Measurements from ENCODE around the gene ZSWIM2. TPM values are rescaled to one million over a fixed set of nuclear protein-coding genes. Genes with fewer than 3 reads are reported as not detected.

ZSWIM2 gene
- total RNA-seq, 4 donors from 2014 or later, result 0.44 to 0.51 TPM; not detected in 2

- no peak for TF ChIP-seq CTCF (IDR thresholded peaks at IDR 0.05; ENCODE audit: low read depth)
Observed at GRCh38 chr2:186887107-186888090, 38.4 kb upstream of the ZSWIM2 start.

- TF ChIP-seq CTCF (IDR thresholded peaks at IDR 0.05; ENCODE audit: low read depth), result no peak
Observed at GRCh38 chr2:186884587-186884986, 35.6 kb upstream of the ZSWIM2 start.

- TF ChIP-seq CTCF (IDR thresholded peaks at IDR 0.05; ENCODE audit: low read depth), result no peak
Observed at GRCh38 chr2:186883666-186884065, 34.7 kb upstream of the ZSWIM2 start.

- TF ChIP-seq CTCF (IDR thresholded peaks at IDR 0.05; ENCODE audit: low read depth), result no peak
Observed at GRCh38 chr2:186882511-186883071, 33.6 kb upstream of the ZSWIM2 start.

- TF ChIP-seq CTCF (IDR thresholded peaks at IDR 0.05; ENCODE audit: low read depth), result no peak
Observed at GRCh38 chr2:186881660-186882059, 32.7 kb upstream of the ZSWIM2 start.

GRCh38 chr2:186879312-186879711 lies 30.3 kb upstream of the ZSWIM2 start:
- TF ChIP-seq CTCF (IDR thresholded peaks at IDR 0.05; ENCODE audit: low read depth), result no peak

GRCh38 chr2:186874713-186875112 lies 25.7 kb upstream of the ZSWIM2 start:
- TF ChIP-seq CTCF (IDR thresholded peaks at IDR 0.05; ENCODE audit: low read depth), result no peak

Measured in subcutaneous adipose tissue (tissue), 4 donors.